ENCODE measurements around the gene PIEZO1.

Gene PIEZO1

DNA sequence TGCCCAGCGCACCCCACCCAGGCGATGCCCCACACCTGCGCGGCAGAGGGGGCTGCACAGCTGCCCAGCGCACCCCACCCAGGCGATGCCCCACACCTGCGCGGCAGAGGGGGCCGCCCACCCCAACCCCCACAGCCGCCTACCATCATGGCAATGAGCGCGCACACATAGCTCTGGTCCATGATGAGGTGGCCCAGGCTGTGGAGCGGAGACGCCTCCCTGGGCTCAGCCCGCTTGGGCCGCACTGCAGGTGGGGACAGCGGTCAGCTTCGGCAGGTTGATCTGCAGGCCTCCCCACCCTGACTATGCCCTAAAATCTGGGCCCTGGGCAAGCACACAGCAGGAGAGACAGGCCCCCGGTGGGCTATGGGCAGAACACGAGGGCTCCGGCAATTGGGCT is 48.5 kb downstream of the PIEZO1 start:
- no peak for DNase-seq (ENCODE audit: low read depth)
- TF ChIP-seq POLR2A (IDR thresholded peaks at IDR 0.05; ENCODE audit: extremely low read depth, insufficient read length), result no peak
- TF ChIP-seq, protein P1, sequence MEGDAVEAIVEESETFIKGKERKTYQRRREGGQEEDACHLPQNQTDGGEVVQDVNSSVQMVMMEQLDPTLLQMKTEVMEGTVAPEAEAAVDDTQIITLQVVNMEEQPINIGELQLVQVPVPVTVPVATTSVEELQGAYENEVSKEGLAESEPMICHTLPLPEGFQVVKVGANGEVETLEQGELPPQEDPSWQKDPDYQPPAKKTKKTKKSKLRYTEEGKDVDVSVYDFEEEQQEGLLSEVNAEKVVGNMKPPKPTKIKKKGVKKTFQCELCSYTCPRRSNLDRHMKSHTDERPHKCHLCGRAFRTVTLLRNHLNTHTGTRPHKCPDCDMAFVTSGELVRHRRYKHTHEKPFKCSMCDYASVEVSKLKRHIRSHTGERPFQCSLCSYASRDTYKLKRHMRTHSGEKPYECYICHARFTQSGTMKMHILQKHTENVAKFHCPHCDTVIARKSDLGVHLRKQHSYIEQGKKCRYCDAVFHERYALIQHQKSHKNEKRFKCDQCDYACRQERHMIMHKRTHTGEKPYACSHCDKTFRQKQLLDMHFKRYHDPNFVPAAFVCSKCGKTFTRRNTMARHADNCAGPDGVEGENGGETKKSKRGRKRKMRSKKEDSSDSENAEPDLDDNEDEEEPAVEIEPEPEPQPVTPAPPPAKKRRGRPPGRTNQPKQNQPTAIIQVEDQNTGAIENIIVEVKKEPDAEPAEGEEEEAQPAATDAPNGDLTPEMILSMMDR (IDR thresholded peaks at IDR 0.05; ENCODE audit: low read depth, low read length), result no peak

DNA sequence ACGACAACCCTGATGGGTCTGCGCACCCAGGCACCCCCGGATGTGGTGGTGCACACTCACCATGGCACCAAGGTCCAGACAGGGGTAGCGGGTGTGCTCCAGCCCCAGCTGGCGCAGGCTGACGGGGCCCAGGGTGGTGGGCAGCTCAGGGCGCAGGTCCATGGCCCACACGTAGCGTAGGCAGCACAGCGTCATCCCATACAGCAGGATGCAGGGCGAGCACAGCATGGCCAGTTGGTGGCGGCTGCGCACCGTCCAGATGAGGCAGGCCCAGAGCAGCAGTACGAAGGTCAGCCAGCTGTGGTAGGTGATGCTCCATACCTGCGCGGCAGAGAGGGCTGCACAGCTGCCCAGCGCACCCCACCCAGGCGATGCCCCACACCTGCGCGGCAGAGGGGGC is 48.9 kb downstream of the PIEZO1 start:
- no peak overlapping the region for H3K4me3 ChIP-seq (ENCODE audit: low read depth, low read length)
- no peak for DNase-seq (ENCODE audit: low read depth)
- TF ChIP-seq POLR2A (IDR thresholded peaks at IDR 0.05; ENCODE audit: extremely low read depth, insufficient read length), result no peak
- TF ChIP-seq, protein P1 (IDR thresholded peaks at IDR 0.05; ENCODE audit: low read depth, low read length), result no peak
- TF ChIP-seq, protein P2, sequence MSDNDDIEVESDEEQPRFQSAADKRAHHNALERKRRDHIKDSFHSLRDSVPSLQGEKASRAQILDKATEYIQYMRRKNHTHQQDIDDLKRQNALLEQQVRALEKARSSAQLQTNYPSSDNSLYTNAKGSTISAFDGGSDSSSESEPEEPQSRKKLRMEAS (IDR thresholded peaks at IDR 0.05; ENCODE audit: low read depth, low read length), result no peak
- no peak for TF ChIP-seq MYC (IDR thresholded peaks at IDR 0.05; ENCODE audit: low read depth, low read length)

More for the DNA sequence above, 48.5 kb downstream of the PIEZO1 start:
- no peak overlapping the region for H3K4me3 ChIP-seq (ENCODE audit: low read depth, low read length)

DNA sequence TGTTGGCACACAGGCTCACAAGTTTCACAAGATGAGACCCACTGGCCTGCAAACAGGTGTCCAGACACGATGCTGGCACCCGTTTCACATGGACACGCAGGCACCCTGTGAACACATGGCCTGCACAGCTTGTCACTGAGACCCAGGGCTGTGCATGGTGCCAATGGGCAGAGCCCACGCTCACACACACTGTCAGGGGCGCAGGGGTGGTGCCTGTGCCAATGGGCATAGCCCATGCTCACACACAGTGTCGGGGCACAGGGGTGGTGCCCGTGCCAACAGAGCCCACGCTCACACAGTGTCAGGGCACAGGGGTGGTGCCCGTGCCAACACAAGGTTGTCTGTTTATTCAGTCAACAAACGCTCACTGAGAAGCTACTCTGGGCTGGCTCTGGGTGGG is 49.4 kb downstream of the PIEZO1 start:
- DNase-seq (ENCODE audit: low read depth), result no peak
- no peak for TF ChIP-seq POLR2A (IDR thresholded peaks at IDR 0.05; ENCODE audit: extremely low read depth, insufficient read length)
- TF ChIP-seq MYC (IDR thresholded peaks at IDR 0.05; ENCODE audit: low read depth, low read length), result no peak
- TF ChIP-seq, protein P1 (IDR thresholded peaks at IDR 0.05; ENCODE audit: low read depth, low read length), result no peak
- TF ChIP-seq, protein P2 (IDR thresholded peaks at IDR 0.05; ENCODE audit: low read depth, low read length), result no peak
- H3K4me3 ChIP-seq (ENCODE audit: low read depth, low read length), result no peak overlapping the region

DNA sequence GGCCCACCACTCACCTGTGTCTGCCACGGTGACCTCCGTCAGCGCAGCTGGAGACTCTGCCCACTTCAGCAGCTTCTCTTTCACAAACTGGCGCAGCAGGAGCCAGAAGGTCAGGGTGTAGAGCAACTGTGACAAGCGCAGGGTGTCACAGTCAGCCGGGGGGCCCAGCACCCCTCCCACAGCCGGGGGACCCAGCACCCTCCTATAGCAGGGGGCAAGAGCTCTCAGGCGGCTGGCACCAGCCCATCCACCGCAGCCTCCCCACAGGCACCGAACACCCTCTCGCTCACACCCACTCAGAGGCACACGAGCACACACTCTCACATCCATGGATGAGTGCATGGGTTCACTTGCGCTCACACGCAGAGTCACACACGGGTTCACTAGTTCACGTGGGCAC is 49.9 kb downstream of the PIEZO1 start:
- no peak for TF ChIP-seq POLR2A (IDR thresholded peaks at IDR 0.05; ENCODE audit: extremely low read depth, insufficient read length)
- TF ChIP-seq MYC (IDR thresholded peaks at IDR 0.05; ENCODE audit: low read depth, low read length), result no peak
- TF ChIP-seq, protein P1 (IDR thresholded peaks at IDR 0.05; ENCODE audit: low read depth, low read length), result no peak
- TF ChIP-seq, protein P2 (IDR thresholded peaks at IDR 0.05; ENCODE audit: low read depth, low read length), result no peak
- no peak for DNase-seq (ENCODE audit: low read depth)
- no peak overlapping the region for H3K4me3 ChIP-seq (ENCODE audit: low read depth, low read length)

DNA sequence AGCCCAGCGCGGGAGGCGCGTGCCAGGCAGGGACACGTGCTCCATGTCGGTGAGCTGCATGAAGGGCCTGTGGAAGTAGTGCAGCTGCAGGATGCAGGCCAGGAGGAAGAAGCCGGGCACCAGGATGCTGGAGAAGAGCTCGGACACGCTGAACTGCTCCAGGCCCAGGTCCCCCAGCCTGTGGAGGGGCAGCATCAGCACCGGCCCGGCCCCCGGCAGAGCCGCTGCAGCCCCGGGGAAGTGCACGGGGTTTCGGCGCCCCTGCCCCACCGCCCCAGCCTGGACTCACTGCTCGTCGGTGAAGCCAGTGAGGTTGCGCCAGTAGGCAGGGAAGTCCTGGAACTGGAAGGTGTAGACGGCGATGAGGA is 50.7 kb downstream of the PIEZO1 start:
- TF ChIP-seq MYC (IDR thresholded peaks at IDR 0.05; ENCODE audit: low read depth, low read length), result no peak
- TF ChIP-seq, protein P1 (IDR thresholded peaks at IDR 0.05; ENCODE audit: low read depth, low read length), result no peak
- TF ChIP-seq POLR2A (IDR thresholded peaks at IDR 0.05; ENCODE audit: extremely low read depth, insufficient read length), result no peak
- TF ChIP-seq, protein P2 (IDR thresholded peaks at IDR 0.05; ENCODE audit: low read depth, low read length), result no peak
- no peak overlapping the region for H3K4me3 ChIP-seq (ENCODE audit: low read depth, low read length)
- DNase-seq (ENCODE audit: low read depth), result no peak
